Caco-2 (cell line): Measurements from ENCODE around the gene SDK2. TPM values are rescaled to one million over a fixed set of nuclear protein-coding genes. Genes with fewer than 3 reads are reported as not detected.

ENCODE experiments used
- BruUV-seq: library from RNA; stranded (reverse); fragments of 400-500 nt; replicated peaks from 2 replicates; lab custom pipeline; 2021; lab: Mats Ljungman, UMichigan
- CTCF ChIA-PET: fragments of 300-600 bp; sonication (Branson Sonifier 250); formaldehyde crosslinking; loops from one replicate; lab custom pipeline; 2022; ENCODE audit warnings: antibody characterized with exemption; lab: Charles Lee
- POLR2A ChIA-PET: fragments of 300-600 bp; sonication (Branson Sonifier 250); formaldehyde crosslinking; loops from one replicate; lab custom pipeline; 2022; ENCODE audit warnings: antibody characterized with exemption; lab: Charles Lee
- DNase-seq, 2 experiments: peaks; one replicate each; pipeline versions ENCODE4 v3.0.0 to v3.0.0-alpha.2; 2020 to 2022
- H3K27me3 ChIP-seq: replicated peaks from 2 replicates; pipeline ENCODE4 v1.6.0; 2011; ENCODE audit warnings: low read length; ENCODE audit not compliant: control insufficient read depth, insufficient read depth
- H3K36me3 ChIP-seq: 2 replicates; pipeline ENCODE4 v1.5.1; 2011; ENCODE audit warnings: low read length; ENCODE audit not compliant: control insufficient read depth, insufficient read depth
- H3K4me1 ChIP-seq: fragments of 250-450 bp; sonication (Bioruptor Pico); 2 replicates; pipeline ENCODE4 v1.5.1; 2020; ENCODE audit warnings: mild to moderate bottlenecking
- H3K4me3 ChIP-seq: 2 replicates; pipeline ENCODE4 v1.5.1; 2011; ENCODE audit warnings: low read depth, mild to moderate bottlenecking, control low read depth, low read length
- H3K9me3 ChIP-seq: fragments of 250-450 bp; sonication (Bioruptor Pico); 2 replicates; pipeline ENCODE4 v1.5.1; 2020; ENCODE audit warnings: mild to moderate bottlenecking, moderate library complexity
- H3K27ac Mint-ChIP-seq: one replicate; pipeline ENCODE4 v1.8.0; 2022; ENCODE audit warnings: mixed read lengths; ENCODE audit not compliant: unreplicated experiment
- H3K27me3 Mint-ChIP-seq: one replicate; pipeline ENCODE4 v1.8.0; 2022; ENCODE audit warnings: mixed read lengths; ENCODE audit not compliant: insufficient read depth, unreplicated experiment
- H3K36me3 Mint-ChIP-seq: one replicate; pipeline ENCODE4 v1.8.0; 2022; ENCODE audit warnings: mild to moderate bottlenecking, mixed read lengths; ENCODE audit not compliant: insufficient read depth, unreplicated experiment
- H3K4me1 Mint-ChIP-seq: one replicate; pipeline ENCODE4 v1.8.0; 2022; ENCODE audit warnings: low read depth, mixed read lengths; ENCODE audit not compliant: unreplicated experiment
- H3K4me3 Mint-ChIP-seq: one replicate; pipeline ENCODE4 v1.8.0; 2022; ENCODE audit warnings: mild to moderate bottlenecking, moderate library complexity, mixed read lengths; ENCODE audit not compliant: unreplicated experiment
- H3K9me3 Mint-ChIP-seq: one replicate; pipeline ENCODE4 v1.8.0; 2022; ENCODE audit warnings: mixed read lengths; ENCODE audit not compliant: unreplicated experiment
- CTCF ChIP-seq, 2 experiments: fragments of 200-600 bp in 1 of 2; IDR thresholded peaks; 1 replicate in 1 of 2; 2 replicates in 1 of 2; pipeline versions ENCODE4 v1.5.1 to v1.8.0; 2011 to 2022; ENCODE audit warnings: antibody characterized with exemption in 1 of 2, control low read depth in 1 of 2, inconsistent platforms in 1 of 2, low read depth in 1 of 2, low read length in 1 of 2, mild to moderate bottlenecking in 1 of 2, moderate library complexity in 1 of 2; ENCODE audit not compliant: insufficient read depth in 1 of 2, severe bottlenecking in 1 of 2, unreplicated experiment in 1 of 2
- intact Hi-C: fragments of 100-400 bp; cut with micrococcal nuclease; formaldehyde crosslinking; loops from one replicate; pipeline ENCODE4 v1.10.0; 2022; ENCODE audit not compliant: unreplicated experiment
- total RNA-seq: library from RNA; stranded (reverse); gene quantifications from 2 replicates; pipeline ENCODE4 v1.2.3, GENCODE V29; 2022

Gene SDK2
- total RNA-seq, 1 experiment from 2014 or later: 0.09 TPM

GRCh38 chr17:73419051-73419450, 225.2 kb downstream of the SDK2 start:
- Mint-ChIP-seq H3K27ac (no peak overlapping the region), H3K4me1 (no peaks in the 10 kb centered on the region), H3K27me3 (peaks cover 2% of the 10 kb centered on the region), H3K9me3 (no peaks in the 10 kb centered on the region), H3K4me3 (no peak overlapping the region), H3K36me3 (no peaks in the 10 kb centered on the region)
- no peak for TF ChIP-seq CTCF (IDR thresholded peaks at IDR 0.05; ENCODE audit: insufficient read depth in 1 of 2, low read depth in 1 of 2, low read length in 1 of 2, severe bottlenecking in 1 of 2, unreplicated experiment in 1 of 2)
- H3K27me3 ChIP-seq: no peaks in the 10 kb centered on the region
- no TSS peak for BruUV-seq
- intact Hi-C loops: no loop called here
- ChIA-PET CTCF (no interaction called here), POLR2A (no interaction called here)
- H3K4me1 ChIP-seq: no peaks in the 10 kb centered on the region
- no peak overlapping the region for H3K4me3 ChIP-seq
- DNase-seq: no peak
- no peaks in the 10 kb centered on the region for H3K9me3 ChIP-seq
- H3K36me3 ChIP-seq: no peaks in the 10 kb centered on the region

GRCh38 chr17:73415782-73416181, 228.5 kb downstream of the SDK2 start:
- intact Hi-C loops: no loop called here
- H3K9me3 ChIP-seq: no peaks in the 10 kb centered on the region
- DNase-seq: no peak
- ChIA-PET CTCF (no interaction called here), POLR2A (no interaction called here)
- no peaks in the 10 kb centered on the region for H3K4me1 ChIP-seq
- no peak for TF ChIP-seq CTCF (IDR thresholded peaks at IDR 0.05; ENCODE audit: insufficient read depth in 1 of 2, low read depth in 1 of 2, low read length in 1 of 2, severe bottlenecking in 1 of 2, unreplicated experiment in 1 of 2)
- peaks cover 2% of the 10 kb centered on the region for H3K27me3 Mint-ChIP-seq
- H3K4me3 Mint-ChIP-seq: no peak overlapping the region
- no peaks in the 10 kb centered on the region for H3K9me3 Mint-ChIP-seq
- H3K4me1 Mint-ChIP-seq: no peaks in the 10 kb centered on the region
- H3K36me3 ChIP-seq: no peaks in the 10 kb centered on the region
- no peak overlapping the region for H3K4me3 ChIP-seq
- no peak overlapping the region for H3K27ac Mint-ChIP-seq
- no peaks in the 10 kb centered on the region for H3K27me3 ChIP-seq
- no peaks in the 10 kb centered on the region for H3K36me3 Mint-ChIP-seq
- no TSS peak for BruUV-seq

GRCh38 chr17:73414171-73414955, 229.9 kb downstream of the SDK2 start:
- no peak for TF ChIP-seq CTCF (IDR thresholded peaks at IDR 0.05; ENCODE audit: insufficient read depth in 1 of 2, low read depth in 1 of 2, low read length in 1 of 2, severe bottlenecking in 1 of 2, unreplicated experiment in 1 of 2)
- CTCF ChIA-PET: no interaction called here
- Mint-ChIP-seq H3K27me3 (peaks cover 2% of the 10 kb centered on the region), H3K36me3 (no peaks in the 10 kb centered on the region), H3K4me3 (no peak overlapping the region), H3K27ac (no peak overlapping the region), H3K9me3 (no peaks in the 10 kb centered on the region), H3K4me1 (no peaks in the 10 kb centered on the region)
- Histone ChIP-seq H3K9me3 (no peaks in the 10 kb centered on the region), H3K4me3 (no peak overlapping the region), H3K4me1 (no peaks in the 10 kb centered on the region), H3K27me3 (no peaks in the 10 kb centered on the region), H3K36me3 (no peaks in the 10 kb centered on the region)
- POLR2A ChIA-PET: no interaction called here
- no TSS peak for BruUV-seq
- no peak for DNase-seq
- intact Hi-C loops: no loop called here
